Motor neuron (in vitro differentiated cells): ENCODE measurements around the gene ZNF609. TPM values are rescaled to one million over a fixed set of nuclear protein-coding genes. Genes with fewer than 3 reads are reported as not detected.
A peak's percentile ranks its signal among the peaks of the same experiment; 100 is the strongest.

Source experiments
- ATAC-seq, 8 experiments: fragments of 200-7000 bp; cut with Tn5 transposase; replicated peaks in 6 of 8; 2 replicates each; pipeline ENCODE4 v1.8.0; 2021; ENCODE audit warnings: mild to moderate bottlenecking in 8 of 8, moderate library complexity in 8 of 8
- H3K27ac ChIP-seq, 2 donors: fragments of 250-450 bp; sonication (Bioruptor Pico); 2 replicates each; pipeline ENCODE4 v1.9.0; 2021; ENCODE audit warnings: antibody characterized with exemption in 2 of 2, mild to moderate bottlenecking in 2 of 2, moderate library complexity in 1 of 2
- H3K4me1 ChIP-seq, 2 donors: fragments of 250-450 bp; sonication (Bioruptor Pico); replicated peaks in 1 of 2; 2 replicates each; pipeline ENCODE4 v1.6.1; 2021; ENCODE audit warnings: antibody characterized with exemption in 2 of 2, mild to moderate bottlenecking in 2 of 2, moderate library complexity in 1 of 2
- H3K4me3 ChIP-seq, 5 donors: fragments of 250-450 bp; sonication (Bioruptor Pico); 2 replicates each; pipeline ENCODE4 v1.9.0; 2021; ENCODE audit warnings: antibody characterized with exemption in 5 of 5, mild to moderate bottlenecking in 5 of 5, moderate library complexity in 4 of 5
- WGBS, 10 experiments: fragments of 450-650 bp; shearing (Covaris generic); methylation state at CpG; one replicate each; pipeline ENCODE4 v1.0.0; 2022; 5-methylcytosine and 5-hydroxymethylcytosine counted together
- in situ Hi-C, 9 experiments: fragments of 400-800 bp; cut with MboI; loops; one replicate each; pipeline ENCODE4 v1.15.0; 2021; ENCODE audit warnings: low sequenced_read_pairs in 9 of 9, low pct_unique_long_range_greater_than_20kb in 2 of 9; ENCODE audit not compliant: unreplicated experiment in 9 of 9
- total RNA-seq, 8 experiments: library from RNA; unstranded; fragments of 300-600 nt; gene quantifications; 2 replicates each; pipeline versions ENCODE4 v1.2.3 to v1.2.4, GENCODE V29; 2022

The ZNF609 gene
- total RNA-seq, 8 experiments from 2014 or later, result 11.7 to 86.7 (median 27.7) TPM

DNA sequence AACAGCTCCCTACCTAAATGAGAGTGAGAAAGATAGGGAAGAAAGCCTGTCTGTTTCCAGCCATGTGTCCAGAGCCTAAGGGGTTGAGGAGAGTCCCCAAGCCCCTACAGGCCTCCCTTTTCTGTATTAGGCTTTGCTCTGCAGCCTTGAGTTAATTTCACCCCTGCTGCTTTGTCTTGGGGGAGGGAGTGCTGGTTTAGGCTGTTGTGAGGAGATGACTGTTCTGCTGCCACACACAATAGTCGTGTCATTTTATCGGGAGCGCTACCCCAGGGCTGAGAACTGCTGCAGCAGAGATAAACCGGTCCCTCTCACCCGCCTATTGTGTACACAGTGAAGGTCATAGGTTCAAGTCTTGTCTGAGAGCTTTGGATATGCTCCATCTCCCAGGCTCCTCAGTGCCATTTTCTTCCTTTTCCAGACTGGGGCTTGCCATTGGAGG is 1.4 kb downstream of the ZNF609 start:
- ATAC-seq, result peak; percentile 3 to 48 (median 38)
- WGBS, 10 experiments, result 0 to 20% (median 2%) methylated on average over 1 to 5 of the region's 5 CpGs; no CpG with 5 or more reads in 4 of the 10 experiments
- Histone ChIP-seq H3K27ac (peak overlapping the region; percentile 85 to 89), H3K4me1 (peaks cover 45 to 51% of the 10 kb centered on the region in 2 donors), H3K4me3 (peak overlapping the region; percentile 60 to 93 (median 77))
- in situ Hi-C loops, result no loop called here

DNA sequence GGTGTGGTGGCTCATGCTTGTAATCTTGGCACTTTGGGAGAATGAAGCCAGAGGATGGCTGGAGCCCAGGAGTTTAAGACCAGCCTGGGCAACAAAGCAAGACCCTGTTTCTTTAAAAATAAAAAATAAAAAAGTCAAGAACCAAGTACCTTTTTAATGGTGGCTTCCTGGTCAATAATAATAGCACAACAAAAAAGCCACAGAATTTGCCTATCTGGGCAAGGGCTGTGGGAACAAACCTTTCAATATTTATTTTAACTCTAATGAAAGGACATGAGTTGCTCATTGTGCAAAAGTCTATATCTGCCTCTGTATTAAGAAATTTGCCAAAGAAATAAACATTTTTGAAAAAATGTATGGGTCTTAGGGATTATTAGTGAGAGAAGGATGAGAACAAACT is 2.1 kb downstream of the ZNF609 start:
- H3K4me1 ChIP-seq, result peaks cover 44 to 51% of the 10 kb centered on the region in 2 donors
- no peak for ATAC-seq
- in situ Hi-C loops, result no loop called here
- peak overlapping the region; percentile 60 to 93 (median 77) for H3K4me3 ChIP-seq
- H3K27ac ChIP-seq, result peak overlapping the region; percentile 85 to 89

DNA sequence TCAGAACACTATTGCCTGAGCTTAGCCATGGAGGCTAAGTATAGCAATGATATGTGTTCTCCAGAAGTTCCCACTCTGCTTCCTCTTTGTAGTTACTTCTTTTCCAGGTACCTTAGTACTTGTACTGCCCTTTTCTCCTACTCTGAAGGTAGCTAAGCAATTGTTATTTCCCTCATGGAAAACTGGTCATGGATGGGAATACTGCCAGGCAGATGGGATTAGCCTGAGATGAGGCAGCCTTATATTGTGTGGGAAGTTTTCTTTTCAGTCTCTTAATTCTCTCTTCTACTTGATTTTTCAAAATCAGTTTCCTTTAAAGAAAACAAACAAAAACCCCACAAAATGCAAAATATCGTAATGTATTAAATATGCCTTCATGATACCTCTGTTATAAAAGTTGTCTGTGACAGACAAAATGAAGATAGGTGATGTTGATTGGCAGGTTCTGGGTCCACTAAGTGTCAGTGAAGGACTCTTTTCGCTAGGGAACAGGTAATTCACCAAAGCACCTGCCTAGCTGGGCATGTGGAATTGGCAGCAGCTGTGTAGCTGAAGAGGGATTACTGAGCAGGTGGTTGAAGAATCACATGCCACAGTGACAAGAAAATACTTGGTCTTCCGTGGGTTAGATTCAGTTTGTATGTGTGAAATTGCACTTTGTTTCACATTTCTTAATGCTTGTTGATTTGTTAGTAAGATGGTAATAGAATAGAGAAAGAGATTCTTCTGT is 4.1 kb downstream of the ZNF609 start:
- H3K27ac ChIP-seq, result no peak overlapping the region
- 67 to 100% (median 82%) methylated on average over 1 to 3 of the region's 3 CpGs; no CpG with 5 or more reads in 1 of the 10 experiments for WGBS, 10 experiments
- peaks cover 42 to 46% of the 10 kb centered on the region in 2 donors for H3K4me1 ChIP-seq
- in situ Hi-C loops, result no loop called here
- no peak overlapping the region for H3K4me3 ChIP-seq
- ATAC-seq, result no peak

DNA sequence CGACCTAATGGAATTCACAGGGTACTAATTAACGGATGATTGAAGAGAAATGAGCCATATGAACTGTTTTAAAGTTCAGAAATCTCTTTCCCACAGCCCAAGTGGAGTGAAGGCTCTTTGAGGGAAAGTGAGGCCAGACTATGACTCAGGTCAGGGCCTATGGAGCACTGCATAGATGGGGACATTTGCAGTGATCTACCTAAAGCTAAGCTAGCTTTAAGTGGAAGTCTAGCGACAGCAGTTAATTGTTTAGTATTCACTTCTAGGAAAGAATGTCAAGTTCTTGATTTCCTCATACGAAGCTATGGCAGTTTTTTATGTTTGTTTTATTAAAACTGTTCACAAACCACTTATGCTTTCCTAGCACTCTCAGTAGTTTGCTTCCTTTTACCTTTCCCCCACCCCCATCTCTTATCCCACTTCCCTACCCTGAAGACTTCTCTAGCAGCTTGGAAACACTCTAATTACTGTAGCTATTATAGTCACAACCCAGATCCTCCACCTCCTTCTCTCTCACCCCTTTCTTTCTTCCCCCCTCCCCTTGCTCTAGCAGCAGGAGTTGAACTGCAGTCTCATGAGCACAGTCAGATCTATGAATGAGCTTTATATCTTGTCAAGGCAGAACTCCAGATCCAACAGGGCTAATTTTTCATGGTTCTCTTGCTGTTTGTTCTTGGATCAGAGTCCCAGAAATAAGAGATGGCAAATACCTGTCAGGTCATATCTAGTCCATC is 6.2 kb downstream of the ZNF609 start:
- in situ Hi-C loops, result no loop called here
- ATAC-seq, result peak in 2 of 8 experiments; percentile 14 to 31
- Histone ChIP-seq H3K4me1 (peaks cover 38 to 43% of the 10 kb centered on the region in 2 donors), H3K27ac (no peak overlapping the region), H3K4me3 (no peak overlapping the region)
- WGBS, 10 experiments, result 20 to 86% (median 73%) methylated on average over 1 to 4 of the region's 4 CpGs; no CpG with 5 or more reads in 1 of the 10 experiments

DNA sequence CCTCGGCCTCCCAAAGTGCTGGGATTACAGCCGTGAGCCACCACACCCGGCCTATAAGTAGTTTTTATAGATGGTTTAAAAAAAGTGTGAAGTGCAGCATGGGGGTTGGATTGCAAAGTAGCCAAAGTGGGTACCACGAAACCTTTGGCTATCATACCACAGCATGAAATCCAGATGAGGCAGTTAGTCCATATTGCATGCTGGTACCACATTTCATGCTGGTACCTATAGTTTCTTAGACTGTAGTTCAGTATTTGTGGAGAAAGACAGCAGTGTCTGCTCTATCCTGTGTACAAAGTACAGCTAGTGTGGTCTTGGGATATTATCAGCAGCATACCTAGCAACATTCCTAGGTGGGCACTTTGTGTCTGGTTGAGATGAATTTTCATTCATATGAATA is 11.8 kb downstream of the ZNF609 start:
- Histone ChIP-seq H3K4me3 (no peak overlapping the region), H3K27ac (no peak overlapping the region), H3K4me1 (peaks cover 0 to 2% of the 10 kb centered on the region in 2 donors)
- no peak for ATAC-seq
- in situ Hi-C loops, result no loop called here
- 90 to 100% (median 100%) methylated on average over 1 to 2 of the region's 4 CpGs; no CpG with 5 or more reads in 5 of the 10 experiments for WGBS, 10 experiments

DNA sequence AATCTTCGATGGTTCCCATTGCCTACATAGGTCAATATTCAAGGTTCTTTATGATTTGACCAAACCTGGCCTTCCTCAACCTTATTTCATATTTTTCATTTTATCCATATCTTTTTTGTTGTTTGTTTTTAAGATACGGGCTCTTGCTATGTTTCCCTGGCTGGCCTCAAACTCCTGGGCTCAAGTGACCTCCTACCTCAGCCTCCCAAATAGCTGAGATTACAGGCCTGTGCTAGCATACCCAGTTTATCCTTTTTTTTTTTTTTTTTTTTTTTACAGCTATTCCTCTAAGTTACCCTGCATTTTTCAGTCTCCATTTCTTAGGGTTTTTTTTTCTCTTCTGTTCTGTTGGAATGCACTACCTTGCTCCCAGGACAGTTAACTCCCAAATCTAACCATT is 14.5 kb downstream of the ZNF609 start:
- no peak overlapping the region for H3K27ac ChIP-seq
- no peak for ATAC-seq
- no peaks in the 10 kb centered on the region for H3K4me1 ChIP-seq
- in situ Hi-C loops, result no loop called here
- H3K4me3 ChIP-seq, result no peak overlapping the region
- WGBS, 10 experiments, result 96 to 100% (median 100%) methylated on average over 1 to 2 of the region's 2 CpGs

DNA sequence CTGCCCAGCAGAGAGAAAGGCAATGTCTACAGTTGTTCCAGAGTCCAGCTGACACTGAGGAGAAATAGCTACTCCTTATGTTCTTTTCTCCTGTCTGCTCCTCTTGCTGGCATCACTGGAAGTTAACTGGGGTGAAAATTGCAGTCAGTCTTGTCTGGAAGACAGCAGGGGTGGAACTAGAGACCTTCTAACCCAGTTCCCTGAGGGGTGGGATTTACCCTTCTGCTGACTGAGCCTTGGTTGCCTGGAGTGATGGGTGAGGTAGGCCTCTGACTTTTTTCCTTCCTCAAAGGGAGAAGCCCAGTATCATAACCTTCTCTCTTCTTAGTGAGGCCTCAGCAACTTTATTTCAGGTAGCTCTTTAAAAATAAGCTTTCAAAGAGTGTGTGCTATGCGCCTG is 16.2 kb downstream of the ZNF609 start:
- peak in 2 of 8 experiments; percentile 34 to 45 for ATAC-seq
- no peak overlapping the region for H3K4me3 ChIP-seq
- H3K27ac ChIP-seq, result no peak overlapping the region
- 80 to 100% (median 94%) methylated on average over 1 of the region's 1 CpG; no CpG with 5 or more reads in 4 of the 10 experiments for WGBS, 10 experiments
- H3K4me1 ChIP-seq, result no peaks in the 10 kb centered on the region
- in situ Hi-C loops, result no loop called here

DNA sequence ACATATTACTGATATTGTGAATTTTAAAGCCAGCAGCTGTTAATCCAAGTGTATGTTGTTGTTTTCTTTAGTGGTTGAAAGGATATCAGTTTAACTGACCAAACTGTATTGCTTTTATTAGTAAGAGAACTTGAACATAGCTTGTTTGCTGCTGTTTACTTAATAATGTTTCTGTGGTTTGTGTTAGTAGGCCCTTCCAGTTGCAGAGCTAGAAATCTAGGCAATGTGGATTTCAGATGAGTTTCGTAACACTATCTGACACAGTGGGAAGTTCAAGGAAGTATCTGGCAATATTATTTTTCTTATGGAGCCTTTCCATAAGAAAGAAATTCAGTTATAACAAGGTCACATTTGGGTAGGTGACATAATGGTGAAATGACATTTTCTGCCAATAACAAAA is 18.5 kb downstream of the ZNF609 start:
- in situ Hi-C loops, result no loop called here
- WGBS, 10 experiments, result 0 to 100% (median 0%) methylated on average over 1 of the region's 1 CpG; no CpG with 5 or more reads in 2 of the 10 experiments
- Histone ChIP-seq H3K4me3 (no peak overlapping the region), H3K27ac (no peak overlapping the region), H3K4me1 (no peaks in the 10 kb centered on the region)
- no peak for ATAC-seq

DNA sequence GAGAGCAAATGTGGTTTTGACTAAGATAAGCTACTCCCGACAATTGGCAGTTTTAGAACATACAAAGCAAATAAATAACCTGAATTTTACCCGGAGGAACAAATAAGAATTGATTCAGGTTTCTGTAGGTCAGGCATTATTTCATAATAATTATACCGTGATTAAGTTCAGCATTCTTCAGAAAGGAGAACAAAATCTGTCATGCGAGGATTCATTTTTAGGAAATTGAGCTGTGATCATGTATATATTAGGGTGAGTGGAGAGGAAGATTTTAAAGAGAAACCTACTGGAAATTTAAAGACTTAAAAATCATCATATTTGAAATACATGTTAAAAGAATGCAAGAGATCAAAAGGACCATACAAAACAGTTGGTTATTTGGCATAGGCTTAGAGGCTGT is 20.5 kb downstream of the ZNF609 start:
- WGBS, 10 experiments, result 52 to 100% (median 83%) methylated on average over 1 to 4 of the region's 4 CpGs
- Histone ChIP-seq H3K4me1 (no peaks in the 10 kb centered on the region), H3K4me3 (no peak overlapping the region), H3K27ac (no peak overlapping the region)
- ATAC-seq, result no peak
- in situ Hi-C loops, result no loop called here

DNA sequence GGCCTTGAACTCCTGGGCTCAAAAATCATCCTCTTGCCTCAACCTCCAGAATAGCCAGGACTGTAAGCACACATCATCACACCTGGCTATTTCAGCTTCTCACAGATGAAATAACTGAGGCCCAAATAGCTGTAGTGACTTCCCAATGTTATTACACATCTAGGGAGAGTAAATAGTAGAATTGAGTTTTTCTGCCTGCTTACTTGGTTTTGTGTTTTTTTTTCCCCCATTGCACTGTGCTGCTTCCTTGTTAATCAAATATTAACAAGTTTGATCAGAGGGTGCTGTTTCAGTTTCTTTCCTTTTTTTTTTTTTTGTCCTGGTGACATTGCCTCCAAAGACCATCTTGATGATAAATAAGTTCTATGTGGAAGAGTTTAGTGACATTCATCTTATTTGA is 23.4 kb downstream of the ZNF609 start:
- Histone ChIP-seq H3K27ac (no peak overlapping the region), H3K4me1 (no peaks in the 10 kb centered on the region), H3K4me3 (no peak overlapping the region)
- in situ Hi-C loops, result no loop called here
- ATAC-seq, result no peak

DNA sequence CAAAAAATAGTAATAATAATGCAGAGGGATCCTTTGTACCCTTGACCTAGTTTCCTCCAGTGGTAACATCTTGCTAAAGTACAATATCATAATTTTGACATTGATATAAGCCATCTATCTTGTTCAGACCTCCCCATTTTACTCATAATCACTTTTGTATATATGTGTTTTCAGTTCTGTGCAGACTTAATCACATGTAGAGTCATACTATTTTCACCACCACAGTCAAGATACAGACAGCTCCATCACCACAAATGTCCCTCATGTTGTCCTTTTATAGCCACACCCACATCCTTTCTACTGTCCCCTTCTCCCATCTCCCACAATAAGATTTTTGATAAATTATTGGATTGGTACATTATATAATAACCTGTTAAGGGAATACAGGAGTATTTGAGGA is 25.4 kb downstream of the ZNF609 start:
- Histone ChIP-seq H3K27ac (no peak overlapping the region), H3K4me3 (no peak overlapping the region), H3K4me1 (no peaks in the 10 kb centered on the region)
- in situ Hi-C loops, result no loop called here
- ATAC-seq, result no peak

DNA sequence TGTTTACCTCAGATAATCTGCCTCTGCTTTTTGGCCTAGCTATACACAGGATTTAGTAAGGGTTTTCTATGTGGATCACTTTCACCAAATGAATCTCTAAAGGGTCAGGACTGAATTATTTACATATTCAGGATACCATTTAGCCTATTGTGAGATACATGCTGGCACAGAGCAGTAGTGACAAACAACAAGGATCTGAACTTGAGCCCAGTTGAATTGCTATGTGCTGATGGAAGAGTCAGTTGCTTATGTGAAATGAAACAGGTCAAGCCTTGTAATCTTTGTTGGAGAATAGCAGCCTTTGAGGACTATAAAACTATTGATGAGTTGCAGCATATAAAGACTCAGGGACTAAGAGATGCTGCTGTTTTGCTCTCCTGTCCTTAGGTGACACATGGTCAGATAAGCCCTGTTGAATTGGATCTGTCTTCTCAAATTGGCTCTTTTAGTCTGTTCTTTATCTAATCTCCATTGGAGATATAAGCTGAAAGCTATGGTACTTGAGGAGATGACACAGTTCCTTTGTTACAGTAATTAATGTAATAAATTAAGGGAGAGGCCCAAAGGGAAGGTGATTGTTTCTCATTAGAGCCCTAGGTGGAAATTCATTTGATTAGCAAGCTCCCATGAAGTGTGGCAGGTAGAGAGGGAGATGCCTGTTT is 30.4 kb downstream of the ZNF609 start:
- in situ Hi-C loops, result no loop called here
- Histone ChIP-seq H3K4me1 (peaks cover 6 to 8% of the 10 kb centered on the region in 2 donors), H3K27ac (no peak overlapping the region), H3K4me3 (no peak overlapping the region)
- ATAC-seq, result no peak

DNA sequence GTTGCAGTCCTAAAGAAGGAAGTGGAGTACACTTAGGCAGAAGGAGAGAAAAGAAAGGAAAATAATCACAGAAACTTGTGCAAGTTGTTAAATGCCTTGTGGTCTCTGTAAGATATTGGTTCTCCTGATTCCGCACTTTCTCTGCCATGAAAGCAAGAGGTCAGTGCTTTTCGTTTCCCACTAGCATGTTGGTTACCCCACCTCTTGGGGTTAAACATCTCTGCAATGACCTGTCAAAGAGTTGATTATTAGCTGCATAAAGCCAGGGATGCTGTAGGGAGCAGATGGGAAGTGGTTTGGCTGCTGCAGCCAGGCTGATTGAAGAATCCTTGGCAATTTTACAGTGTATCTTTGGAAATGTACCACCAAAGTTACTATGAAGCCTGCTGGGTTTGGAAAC is 33.3 kb downstream of the ZNF609 start:
- Histone ChIP-seq H3K4me1 (peaks cover 6 to 8% of the 10 kb centered on the region in 2 donors), H3K27ac (no peak overlapping the region), H3K4me3 (no peak overlapping the region)
- no peak for ATAC-seq
- WGBS, 10 experiments, result 40 to 100% (median 89%) methylated on average over 1 to 2 of the region's 2 CpGs; no CpG with 5 or more reads in 4 of the 10 experiments
- in situ Hi-C loops, result no loop called here
